ENCODE measurements around the gene OR2A2.

GRCh38 chr7:144110272-144110671 is 889 bp downstream of the OR2A2 start:
- TF ChIP-seq CTCF (IDR thresholded peaks at IDR 0.05): no peak
- no peak for TF ChIP-seq POLR2AphosphoS5 (IDR thresholded peaks at IDR 0.05; ENCODE audit: low read depth, low read length)
- TF ChIP-seq SIN3A (IDR thresholded peaks at IDR 0.05; ENCODE audit: borderline replicate concordance, insufficient read depth, low read depth, low read length): no peak

Measured in Panc1 (cell line).